HG03060 (cell line): ENCODE results near the gene EMC9.

Experiments used
- ATAC-seq: cut with Tn5 transposase; IDR thresholded peaks from one replicate; pipeline ENCODE4 v1.9.1; 2021; ENCODE audit warnings: low read depth, moderate number of reproducible peaks; ENCODE audit not compliant: unreplicated experiment

The EMC9 gene

DNA sequence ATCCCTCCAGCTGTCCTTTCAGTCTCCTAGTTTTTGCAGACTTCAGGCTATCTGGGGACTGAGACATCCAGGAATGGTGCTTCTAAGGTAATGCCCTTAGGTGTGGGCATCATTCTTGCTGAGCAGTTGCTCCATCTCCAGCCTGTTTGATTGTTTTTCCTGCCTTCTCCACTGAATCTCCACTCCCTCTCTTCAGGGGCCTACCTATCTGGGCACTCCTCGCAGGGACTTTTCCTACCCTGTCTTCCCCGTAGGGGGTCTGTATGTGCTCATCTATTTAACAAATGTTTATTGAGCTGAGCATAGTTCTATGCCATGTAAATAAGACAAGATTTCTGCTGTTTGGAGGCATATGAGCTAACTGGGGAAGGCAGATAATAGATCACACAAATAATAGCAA is 8.4 kb downstream of the EMC9 start:
- ATAC-seq, result no peak

- no peak for ATAC-seq
Observed at GRCh38 chr14:24132061-24132685, 9.2 kb downstream of the EMC9 start.

GRCh38 chr14:24131549-24131966 is 9.8 kb downstream of the EMC9 start:
- ATAC-seq, result no peak

- ATAC-seq, result no peak
Observed at GRCh38 chr14:24130717-24131548, 10.5 kb downstream of the EMC9 start.

- ATAC-seq, result no peak
Observed at GRCh38 chr14:24130380-24130716, 11.0 kb downstream of the EMC9 start, which contains the start of gene FITM1. Gene FITM1, plus strand, starts transcription at chr14:24130659. Its CDS starts 905 bp downstream, at chr14:24131564.

DNA sequence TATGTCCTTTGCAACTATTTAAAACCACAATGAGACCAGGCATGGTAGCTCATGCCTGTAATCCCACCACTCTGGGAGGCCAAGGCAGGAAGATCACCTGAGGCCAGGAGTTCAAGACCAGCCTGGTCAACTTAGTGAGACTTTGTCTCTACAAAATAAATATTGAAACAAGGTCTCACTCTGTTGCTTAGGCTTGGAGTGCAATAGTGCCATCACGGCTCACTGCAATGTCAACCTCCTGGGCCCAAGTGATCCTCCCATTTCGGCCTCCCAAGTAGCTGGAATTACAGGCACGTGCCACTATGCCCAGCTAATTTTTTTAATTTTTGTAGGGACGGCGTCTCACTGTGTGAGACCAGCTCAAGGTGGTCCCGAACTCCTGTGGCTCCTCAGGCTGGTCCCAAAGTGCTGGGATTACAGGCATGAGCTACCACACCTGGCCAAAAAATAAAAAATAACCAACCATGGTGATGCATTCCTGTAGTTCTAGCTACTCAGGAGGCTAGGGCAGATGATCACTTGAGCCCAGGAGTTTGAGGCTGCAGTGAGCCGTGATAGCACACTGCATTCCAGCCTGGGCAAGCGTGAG is 11.9 kb downstream of the EMC9 start:
- no peak for ATAC-seq

DNA sequence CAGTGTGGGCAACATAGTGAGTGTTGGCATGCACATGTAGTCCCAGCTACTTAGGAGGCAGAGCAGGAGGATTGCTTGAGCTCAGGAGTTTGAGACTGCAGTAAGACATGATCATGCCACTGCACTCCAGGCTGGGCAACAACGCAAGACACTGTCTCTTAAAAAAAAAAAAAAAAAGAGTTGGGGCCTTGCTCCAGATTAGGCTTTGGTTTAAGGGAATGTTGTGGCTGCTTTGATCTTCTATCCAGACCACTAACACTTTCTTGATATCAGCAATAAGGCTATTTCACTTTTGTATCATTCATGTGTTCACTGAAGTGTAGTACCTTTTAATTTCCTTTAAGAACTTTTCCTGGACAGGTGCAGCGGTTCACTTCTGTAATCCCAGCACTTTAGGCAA is 13.7 kb downstream of the EMC9 start:
- no peak for ATAC-seq

- no peak for ATAC-seq
Observed at GRCh38 chr14:24126939-24127338, 14.5 kb downstream of the EMC9 start.

DNA sequence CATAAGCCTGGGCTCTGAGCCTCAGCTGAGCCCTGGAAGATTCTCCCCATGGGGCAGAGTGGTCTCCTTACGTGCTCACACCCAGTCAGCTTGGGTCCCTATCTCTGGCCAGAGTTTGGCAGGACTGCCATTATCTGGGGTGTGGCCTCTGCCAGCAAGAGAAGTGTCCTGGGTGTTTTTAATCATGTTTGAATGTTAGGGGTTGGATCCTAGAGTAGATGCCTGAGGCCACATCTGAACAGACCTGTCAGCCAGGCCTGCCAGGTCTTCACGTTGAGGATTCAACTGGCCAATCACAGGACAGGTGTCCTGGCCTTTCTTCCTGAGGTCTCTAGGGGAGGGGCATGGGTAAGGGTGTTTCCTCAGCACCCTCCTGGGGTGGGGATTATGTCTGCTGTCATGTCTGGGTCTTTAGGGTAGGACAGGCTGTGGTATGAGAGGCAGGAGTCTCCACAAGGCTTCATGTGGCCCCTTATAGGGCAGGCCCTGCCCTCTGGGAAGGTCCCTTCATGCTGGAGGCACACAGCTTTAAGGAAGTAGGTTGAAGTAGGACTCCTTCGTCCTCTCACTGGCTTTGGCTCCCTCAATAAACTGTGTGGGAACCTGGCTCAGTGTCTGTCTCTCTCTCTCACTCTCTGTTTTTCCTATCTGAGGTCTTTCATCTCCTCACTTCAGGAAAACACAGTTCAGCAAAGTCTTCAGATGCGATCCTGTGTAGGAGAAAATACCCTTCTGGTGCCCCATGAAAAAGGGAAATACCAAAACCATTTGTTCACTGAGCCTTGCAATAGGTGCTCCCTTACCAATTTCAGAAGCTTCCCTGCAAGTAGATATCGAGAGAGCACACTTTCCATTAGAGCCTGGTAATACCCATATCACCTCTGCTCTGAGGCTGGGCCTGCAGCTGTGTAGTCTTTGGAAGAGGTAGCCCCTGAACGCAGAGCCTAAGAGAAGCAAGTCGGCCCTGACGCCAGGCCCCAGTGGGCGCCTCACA is 17.7 kb downstream of the EMC9 start:
- no peak for ATAC-seq

GRCh38 chr14:24122898-24123297 is 18.5 kb downstream of the EMC9 start:
- ATAC-seq, result no peak

DNA sequence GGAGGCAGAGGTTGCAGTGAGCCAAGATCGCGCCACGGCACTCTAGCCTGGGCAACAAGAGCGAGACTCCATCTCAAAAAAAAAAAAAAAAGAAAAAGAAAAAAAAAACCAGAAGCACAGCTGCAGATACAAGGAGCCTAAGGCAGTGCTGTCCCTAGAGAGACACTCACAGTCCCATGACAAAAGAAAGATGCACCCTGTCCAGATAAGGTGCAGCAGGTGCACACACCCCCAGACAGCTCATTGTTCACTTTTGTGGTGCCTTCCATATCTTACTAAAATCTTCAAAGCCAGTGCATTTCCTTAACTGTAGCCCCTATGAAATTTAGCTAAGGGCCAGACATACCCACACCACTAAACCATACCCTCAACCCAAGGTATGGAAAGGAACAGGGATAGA is 19.0 kb downstream of the EMC9 start:
- no peak for ATAC-seq

DNA sequence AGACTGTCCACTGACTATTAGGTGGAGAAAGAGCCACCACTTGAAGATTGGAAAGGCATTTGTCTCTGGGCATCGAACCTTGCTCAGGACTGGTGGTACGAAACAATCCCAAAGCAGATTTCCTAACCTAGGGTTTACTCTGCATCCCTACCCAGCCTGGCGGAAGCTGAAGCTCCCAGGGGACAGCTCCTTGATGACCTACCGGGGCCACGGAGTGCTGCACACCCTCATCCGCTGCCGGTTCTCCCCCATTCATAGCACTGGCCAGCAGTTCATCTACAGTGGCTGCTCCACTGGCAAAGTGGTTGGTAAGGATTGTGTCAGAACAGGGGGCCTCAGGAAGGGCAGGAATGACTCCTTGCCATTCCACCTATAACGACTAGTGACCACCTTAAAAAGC is 20.2 kb downstream of the EMC9 start:
- no peak for ATAC-seq

- ATAC-seq, result no peak
Observed at GRCh38 chr14:24119691-24120090, 21.7 kb downstream of the EMC9 start.

- ATAC-seq, result no peak
Observed at GRCh38 chr14:24117179-24117578, 24.2 kb downstream of the EMC9 start.

GRCh38 chr14:24116128-24116814 is 25.1 kb downstream of the EMC9 start:
- no peak for ATAC-seq

DNA sequence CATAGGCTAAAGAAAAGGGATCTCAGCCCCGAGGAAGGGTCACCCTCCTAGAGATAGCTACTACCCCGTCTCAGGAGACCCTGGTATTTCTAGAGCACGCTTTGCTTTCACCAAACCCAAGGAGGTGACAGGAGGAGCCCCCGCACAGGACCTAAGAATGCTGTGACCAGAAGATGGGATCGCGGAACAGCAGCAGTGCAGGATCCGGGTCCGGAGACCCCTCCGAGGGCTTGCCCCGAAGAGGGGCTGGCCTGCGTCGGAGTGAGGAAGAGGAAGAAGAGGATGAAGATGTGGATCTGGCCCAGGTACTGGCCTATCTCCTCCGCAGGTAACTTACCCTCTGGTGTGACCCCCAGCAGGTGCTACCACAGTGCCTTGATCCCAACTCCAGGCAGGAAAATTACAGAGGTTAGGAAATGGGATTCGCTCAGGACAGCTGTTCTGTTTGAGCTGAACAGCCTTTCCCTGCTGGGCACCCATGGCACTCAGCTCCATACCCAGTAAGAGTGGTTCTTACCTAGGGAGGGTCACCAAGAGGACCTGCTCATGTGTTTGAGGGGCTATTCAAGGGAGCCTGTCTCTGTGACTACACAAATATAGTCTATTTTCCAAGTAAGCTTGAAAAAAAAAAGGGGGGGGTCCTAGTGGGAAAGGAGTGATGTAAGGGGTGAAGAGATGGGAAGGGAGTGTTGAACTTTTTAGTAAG is 25.8 kb downstream of the EMC9 start:
- ATAC-seq, result no peak

- peak; percentile 81 for ATAC-seq
Observed at GRCh38 chr14:24114532-24115421, 26.6 kb downstream of the EMC9 start, which contains the start of the genes DCAF11 and NRL. Gene DCAF11, plus strand, starts transcription at chr14:24114777. Its CDS starts 818 bp downstream, at chr14:24115595. Gene NRL, minus strand, starts transcription at chr14:24114949. Its CDS starts 32,101 bp downstream, at chr14:24082848.
